GM19328 (cell line): ENCODE measurements around the gene CAPG.
"Not testable (repeated sequence)": the region's sequence is repeated elsewhere in the genome, so short reads cannot be mapped to it uniquely, and the experiment has no call there.

Source experiments
- ATAC-seq: cut with Tn5 transposase; IDR thresholded peaks from one replicate; pipeline ENCODE4 v1.9.1; 2021; ENCODE audit warnings: mild to moderate bottlenecking, moderate library complexity; ENCODE audit not compliant: unreplicated experiment

Gene CAPG

DNA sequence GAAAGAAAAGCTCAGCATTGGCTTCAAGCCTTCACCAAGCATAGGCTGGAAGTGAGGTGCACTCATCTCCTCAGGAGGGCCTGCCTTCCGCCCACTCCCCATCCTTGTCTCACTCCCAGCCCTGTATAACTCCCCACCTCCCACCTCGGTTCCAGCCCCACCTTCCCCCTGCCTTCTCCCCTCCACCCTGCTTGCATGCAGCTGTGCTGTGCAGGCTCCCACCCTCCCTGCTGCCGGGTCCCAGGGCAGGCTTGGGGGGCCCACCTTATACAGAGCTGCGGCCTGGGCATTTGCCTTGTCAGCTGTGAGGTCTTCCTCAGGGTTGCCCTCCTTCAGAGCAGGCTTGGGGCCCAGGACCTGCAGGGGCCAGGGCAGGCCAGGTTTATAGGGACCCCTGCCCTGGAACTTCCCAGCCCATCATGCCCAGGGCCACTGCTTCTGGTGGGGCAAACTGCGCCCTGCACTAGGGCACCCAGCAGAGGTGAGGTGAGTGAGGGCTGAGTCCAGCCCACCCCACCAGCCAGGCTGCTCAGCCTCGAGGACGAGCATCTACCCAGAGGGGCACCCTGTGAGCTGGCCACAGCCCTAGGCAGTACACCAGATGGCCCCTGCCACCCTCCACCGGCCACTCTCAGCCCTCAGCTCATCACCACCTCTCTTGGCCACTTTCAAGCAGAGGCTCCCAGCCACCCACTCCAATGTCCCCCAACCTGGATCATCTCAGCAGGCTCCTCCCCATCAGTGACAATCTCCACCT, 11.6 kb downstream of the CAPG start:
- ATAC-seq: no peak

DNA sequence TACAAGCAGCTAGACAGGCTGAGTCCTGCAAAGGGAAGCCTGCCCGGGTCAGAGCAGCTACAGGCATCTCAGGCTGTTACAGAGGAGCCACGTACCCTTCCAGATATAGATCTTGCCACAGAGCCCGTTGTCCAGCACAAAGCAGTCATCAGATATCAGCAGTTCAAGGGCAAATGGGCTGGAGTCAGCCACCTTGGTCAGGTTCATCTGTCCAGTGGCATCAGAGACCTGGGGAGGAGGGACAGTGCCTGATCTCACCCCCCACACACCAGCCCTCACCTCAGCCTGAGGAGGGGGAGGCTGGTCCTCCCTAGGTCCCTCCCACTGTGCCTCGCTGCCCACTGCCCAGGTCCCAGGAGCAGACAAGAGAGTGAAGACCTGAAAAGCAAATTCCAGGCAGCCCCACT, 12.2 kb downstream of the CAPG start:
- no peak for ATAC-seq

DNA sequence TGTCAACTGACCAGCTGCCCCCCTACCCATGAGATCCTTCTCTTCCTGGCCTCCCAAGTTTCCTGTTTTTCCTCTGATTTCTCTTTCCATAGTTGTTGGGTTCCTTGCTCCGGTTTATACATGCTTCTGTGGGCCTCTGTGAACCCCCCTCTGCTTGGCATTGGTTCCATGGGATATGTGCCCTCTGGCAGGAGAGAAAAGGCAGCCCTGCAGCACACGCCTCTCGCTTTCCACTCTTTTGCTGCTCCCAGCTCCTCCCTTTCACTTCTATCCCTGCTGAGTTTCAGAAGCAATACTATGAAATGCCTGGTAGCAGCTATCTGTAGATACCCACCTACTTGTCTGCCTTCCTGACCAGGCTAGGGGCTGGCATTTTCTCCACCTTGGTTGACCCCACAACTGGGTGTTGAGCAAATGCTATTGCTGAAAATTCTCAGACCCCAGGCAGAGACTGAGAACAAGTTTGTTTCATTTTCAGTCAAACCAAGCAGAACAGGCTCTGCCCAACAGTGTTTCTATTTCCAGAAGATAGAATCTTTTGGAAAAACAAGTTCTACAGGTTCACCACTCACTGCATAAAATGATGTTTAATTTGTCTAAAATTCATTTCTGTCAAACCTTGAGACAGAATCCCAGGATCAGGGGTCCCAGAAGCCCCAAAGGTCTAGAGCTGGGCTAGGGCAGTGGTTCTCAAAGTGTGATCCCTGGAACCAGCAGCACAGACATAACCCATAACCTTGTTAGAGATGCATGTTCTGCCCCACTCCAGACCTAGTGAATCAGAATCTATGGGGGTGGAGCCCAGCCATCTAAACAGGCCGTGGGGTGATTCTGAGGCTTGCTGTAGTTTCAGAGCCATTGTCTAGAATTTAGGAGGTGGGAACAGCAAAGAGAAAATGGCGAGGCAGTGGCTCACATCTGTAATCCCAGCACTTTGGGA, 13.4 kb downstream of the CAPG start:
- no peak for ATAC-seq

DNA sequence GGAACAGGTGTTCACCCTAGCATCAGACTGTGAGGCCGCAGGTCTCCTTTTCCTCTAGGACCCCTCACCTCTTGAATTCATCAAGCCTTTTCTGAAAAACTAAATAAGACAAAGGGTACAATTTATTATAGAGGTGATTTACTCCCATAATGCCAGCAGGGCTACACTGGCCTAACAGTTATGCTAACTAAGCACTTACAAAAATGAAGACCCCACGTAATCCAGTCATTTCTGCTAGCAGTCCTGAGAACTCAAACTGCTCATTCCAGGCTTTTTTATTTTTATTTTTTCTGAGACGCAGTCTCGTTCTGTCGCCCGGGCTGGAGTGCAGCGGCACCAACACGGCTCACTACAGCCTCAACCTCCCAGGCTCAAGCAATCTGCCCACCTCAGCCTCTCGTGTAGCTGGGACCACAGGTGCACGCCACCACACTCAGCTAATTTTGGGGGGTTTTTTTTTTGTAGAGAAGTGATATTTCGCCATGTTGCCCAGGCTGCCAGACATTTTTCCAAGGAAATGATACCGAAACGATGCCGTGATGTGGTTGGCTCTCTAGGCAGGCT, 14.2 kb downstream of the CAPG start:
- ATAC-seq: no peak

DNA sequence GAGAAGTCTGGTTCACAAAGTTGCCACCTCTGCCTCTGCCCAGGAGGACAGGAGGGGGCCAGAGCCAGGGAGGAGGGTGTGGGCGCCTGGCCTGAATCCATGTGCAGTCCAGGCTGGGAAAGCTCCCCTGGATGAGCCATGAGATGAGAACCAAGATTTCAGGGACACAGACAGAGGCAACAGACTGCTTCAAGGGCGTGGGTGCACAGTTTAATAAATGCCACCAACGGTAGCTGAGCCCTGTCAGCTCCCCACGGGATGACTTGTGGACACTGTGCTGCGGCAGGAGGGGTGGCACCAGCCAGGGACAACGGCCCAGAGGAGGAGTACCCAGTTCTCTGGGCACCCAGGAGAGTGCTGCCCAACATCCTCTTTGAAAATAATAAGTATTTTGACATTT, 15.2 kb downstream of the CAPG start:
- ATAC-seq: no peak

DNA sequence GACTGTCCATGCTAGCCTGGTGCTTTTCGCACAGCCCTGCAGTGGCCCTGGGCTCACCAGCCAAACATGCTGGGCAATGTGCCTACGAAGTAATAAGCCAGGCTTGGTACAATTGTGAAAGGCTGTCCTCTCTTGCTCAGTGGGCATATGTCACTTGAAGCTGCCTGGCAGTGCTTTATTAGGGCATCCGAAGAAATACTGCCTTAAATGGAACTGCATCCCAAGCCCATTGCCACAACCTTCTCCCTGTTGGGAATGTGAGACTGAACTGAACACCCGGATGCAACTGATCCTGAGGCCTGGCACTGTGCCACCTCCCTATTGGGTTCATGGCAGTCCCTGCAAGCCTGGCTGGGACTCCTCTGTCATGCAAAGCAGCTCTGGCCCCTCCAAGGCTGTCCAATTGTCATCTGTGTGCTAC, 15.9 kb downstream of the CAPG start:
- no peak for ATAC-seq

DNA sequence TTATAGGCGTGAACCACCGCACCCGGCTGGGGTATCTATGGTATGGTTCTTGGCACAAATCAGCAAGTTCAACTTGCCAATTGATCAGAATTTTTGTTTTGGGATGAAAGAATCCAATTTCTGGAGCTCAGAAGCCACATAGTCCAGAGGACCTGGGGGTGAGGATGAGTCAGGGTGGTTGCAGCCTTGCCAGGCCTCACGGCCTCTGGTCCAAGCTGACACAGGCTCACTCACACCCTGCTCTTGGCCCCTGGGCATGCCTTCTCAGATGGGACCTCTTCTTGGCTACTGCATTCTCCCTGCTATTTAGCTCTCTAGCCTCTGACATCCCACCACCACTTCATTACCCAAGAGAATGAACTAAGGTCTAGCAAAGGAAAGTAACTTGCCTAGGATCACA, 16.3 kb downstream of the CAPG start:
- no peak for ATAC-seq

DNA sequence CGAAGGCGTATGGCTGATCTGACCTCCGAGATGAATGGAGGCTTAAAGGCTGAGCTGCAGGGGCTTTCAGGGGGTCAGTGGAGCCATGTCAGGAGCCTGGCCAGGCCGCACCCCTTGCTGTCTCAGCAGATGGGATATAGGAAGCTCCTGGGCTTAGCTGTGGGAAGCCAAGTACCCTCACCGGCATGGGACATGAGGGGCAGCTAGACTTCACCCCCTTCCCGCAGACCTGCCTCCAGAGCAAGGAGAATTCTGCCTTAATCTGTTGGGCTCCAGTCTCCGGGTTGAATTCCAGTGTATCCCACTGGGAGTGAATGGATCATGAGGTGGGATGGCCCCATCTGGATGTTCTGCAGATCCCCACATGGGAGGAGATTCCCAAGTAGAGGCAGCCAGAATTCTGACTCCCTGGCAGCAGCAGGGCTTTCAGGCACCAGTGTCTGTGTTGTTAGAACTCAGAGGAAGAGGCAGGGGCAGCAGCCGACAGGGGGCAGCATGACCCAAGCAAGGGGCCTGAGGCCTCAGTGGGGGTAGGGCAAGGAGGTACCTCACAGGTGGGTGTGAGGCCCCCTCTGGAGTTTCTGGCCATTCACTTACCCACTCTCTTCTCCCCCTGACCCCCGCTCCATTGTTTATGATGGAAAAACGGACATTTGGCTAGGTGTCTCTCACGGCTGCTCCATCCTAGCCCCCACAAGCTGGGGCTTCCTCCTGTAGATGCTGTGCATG, 19.1 kb downstream of the CAPG start:
- no peak for ATAC-seq

DNA sequence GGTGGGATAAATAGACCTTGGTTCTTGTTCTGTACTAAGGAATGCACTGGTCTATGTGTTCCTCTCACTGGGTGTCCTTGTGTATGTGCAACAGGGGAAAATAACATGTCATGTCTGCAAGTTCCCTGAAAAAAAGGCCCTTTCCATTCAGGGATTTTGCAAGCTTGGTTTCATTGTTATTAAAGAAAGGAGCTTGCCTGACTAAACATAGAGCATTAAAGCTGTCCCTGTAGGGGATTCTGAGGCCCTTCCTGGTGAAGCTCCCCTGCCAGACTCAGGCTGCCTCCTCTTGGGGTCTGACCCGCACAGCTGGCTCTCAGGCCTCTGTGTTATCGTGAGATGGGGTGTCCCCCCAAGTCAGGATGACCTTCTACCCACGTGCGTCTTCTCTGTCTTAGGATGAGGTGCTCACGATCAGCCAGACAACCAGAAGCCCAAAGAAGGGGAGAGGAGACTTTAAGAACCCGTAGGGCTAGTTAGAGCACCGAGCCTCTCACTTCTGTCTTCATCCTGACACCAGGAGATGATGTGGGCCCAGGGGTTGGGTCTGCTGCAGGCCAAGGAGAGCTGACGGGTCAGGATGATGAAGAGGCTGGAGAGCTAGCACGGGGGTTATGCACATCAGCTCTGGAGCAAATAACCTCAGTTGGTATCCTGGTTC, 21.2 kb downstream of the CAPG start:
- ATAC-seq: no peak

DNA sequence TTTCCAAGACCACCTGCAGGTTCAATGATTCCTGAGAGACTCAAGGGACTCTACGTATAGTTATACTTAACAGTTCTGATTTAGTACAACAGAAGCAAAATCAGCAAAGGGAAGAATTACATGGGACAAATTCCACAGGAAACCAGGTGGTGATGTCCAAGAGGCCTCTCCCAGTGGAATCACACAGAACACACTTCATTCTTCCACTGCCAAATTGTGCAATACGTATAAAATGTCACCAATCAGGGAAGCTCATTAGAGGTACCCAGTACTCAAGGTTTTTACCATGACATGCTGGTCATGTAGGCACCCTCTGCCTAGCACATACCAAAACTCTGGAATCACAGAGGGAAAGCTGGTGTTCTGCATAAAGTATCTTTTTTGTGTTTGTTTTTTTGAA, 22.4 kb downstream of the CAPG start:
- ATAC-seq: no peak

DNA sequence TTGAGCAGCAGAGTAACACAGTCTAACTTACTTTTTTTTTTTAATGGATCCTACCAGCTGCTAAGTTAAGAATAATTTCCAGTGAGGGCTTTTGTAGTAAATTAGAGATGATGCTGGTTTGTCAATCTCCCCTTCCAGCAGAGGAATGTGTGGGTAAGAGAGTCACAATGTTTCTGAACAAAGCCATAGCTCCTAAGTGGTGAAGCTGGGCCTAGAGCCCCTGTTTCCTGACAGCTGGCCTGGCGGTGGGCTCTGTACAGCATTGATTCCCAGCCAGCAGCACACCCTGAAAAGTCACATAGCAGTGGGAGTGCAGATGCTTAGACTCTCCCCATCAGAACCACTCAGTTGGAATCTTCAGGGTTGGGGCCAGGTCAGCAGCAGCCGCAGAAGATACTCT, 24.4 kb downstream of the CAPG start:
- ATAC-seq: no peak

DNA sequence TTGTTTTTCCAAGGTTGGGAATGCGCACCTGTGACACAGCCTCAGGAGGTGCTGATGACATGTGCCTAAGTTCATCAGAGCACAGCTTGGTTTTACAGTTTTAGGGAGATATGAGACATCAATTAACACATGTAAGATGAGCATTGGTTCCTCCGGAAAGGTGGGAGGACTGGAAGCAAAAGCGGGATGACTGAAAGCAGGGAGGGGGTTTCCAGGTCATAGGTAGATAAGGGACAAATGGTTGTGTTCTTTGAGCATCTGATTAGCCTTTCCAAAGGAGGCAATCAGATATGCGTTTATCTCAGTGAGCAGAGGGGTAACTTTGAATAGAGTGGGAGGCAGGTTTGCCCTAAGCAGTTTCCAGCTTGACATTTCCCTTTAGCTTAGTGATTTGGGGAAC, 26.3 kb downstream of the CAPG start:
- ATAC-seq: no peak

DNA sequence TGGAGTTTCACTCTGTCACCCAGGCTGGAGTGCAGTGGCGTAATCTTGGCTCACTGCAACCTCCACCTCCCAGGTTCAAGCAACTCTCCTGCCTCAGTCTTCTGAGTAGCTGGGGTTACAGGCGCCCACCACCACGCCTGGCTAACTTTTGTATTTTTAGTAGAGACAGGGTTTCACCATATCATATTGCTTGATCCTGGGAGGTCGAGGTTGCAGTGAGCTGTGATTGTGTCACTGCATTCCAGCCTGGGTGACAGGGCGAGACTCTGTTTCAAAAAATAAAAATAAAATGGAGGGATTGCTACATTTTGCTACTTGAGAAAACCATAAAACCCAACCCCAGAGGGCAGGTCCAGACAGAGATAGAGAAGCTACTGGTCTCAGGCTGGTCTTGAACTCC, 27.0 kb downstream of the CAPG start:
- not testable (repeated sequence) for ATAC-seq

DNA sequence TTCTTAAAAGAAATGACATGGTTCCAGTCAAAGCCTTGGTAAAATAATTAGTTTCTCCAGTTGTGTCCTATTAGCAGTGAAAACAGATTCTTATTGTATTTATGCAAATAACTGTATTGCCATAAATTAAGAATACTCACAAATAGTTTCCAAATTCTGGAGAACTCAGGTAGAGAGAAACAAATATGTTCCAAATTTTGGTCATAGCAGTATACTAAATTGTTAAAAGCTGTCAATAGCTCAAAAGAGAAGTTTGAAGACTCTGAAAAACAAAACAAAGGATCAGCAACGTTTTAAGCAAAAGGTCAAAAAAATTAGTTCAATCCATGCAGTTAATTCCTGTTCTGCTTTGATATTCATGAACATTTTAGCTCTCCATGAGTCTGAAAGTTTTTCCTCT, 30.1 kb downstream of the CAPG start:
- no peak for ATAC-seq

DNA sequence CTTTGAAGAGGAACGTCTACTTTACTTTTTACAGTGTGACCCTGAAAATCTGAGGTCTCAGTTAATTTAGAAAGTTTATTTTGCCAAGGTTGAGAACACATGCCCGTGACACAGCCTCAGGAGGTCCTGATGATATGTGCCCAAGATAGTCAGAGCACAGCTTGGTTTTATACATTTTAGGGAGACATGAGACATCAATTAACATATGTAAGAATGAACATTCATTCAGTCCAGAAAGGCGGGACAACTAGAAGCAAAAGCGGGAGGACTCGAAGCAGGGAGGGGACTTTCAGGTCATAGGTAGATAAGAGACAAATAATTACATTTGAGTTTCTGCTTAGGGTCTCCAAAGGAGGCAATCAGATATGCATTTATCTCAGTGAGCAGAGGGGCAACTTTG, 31.9 kb downstream of the CAPG start:
- ATAC-seq: no peak

DNA sequence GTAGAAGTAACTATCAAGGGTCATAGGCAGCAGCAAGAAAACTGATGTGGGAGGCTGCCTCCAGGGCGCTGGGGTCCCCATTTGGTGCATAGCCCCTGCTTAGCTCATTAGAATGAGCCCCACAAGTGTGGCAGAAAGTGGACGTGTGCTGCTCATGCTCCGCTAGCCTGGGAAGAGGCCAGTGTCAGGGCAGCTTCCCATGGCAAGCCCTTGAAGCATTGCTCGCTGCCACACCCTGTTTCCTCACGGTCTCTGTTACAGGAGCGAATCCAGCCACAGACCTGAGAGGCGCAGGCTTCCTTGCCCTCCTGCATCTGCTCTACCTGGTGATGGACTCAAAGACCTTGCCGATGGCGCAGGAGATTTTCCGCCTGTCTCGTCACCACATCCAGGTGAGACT, 33.1 kb downstream of the CAPG start:
- ATAC-seq: no peak

DNA sequence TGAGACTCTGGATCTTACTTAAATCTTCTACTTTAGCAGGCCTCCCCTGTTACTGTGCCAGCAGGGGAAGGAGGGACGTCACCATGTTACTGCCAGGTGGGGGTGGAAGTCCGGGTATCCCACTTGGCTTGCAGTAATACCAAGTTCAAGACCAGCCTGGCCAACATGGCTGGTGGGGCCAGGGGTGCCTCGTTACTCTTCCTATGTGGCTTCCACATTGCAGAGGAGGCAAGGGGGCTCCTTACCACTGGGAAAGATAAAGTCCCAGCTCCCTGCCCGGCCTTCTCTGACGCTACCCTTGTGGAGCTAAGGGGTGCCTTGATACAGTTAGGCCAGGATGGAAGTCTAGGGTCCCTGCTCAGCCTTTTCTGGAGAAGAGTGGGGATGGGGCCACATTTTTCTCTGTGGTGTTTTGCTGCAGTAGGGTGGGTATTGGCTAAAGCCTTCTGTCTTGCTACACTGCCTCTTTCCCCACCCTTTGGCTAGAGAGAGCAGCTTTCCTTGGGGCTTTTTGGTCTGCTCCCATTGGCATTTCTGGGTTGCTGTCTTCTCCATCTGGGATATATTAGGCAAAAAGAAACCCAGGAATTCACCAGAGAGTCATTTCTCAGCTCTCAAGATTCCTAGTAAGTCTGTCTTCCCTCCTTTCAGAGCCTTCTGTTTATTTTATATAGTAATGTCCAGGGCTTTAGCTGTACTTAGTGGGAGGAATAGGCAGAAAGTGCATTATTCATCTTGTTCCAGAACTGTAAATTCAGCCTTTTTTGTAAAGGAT, 33.7 kb downstream of the CAPG start:
- no peak for ATAC-seq

DNA sequence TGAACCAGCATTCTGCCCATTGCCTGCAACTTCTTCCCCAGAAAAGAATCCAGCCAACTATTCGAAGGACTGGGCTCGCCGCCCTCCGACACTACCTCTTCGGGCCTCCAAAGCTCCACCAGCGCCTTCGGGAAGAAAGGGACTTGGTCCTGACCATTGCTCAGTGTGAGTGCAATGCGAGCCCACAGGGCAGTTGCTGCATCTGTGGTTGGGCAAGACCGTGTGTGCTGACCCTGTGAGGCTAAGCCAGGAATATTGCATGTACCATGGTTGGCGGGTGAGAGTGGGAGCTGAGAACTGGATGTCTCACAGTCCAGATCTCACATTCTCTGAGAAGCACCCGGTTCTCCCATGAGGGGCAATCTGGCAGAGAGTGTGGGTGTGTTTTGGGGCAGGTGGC, 39.1 kb downstream of the CAPG start:
- no peak for ATAC-seq

DNA sequence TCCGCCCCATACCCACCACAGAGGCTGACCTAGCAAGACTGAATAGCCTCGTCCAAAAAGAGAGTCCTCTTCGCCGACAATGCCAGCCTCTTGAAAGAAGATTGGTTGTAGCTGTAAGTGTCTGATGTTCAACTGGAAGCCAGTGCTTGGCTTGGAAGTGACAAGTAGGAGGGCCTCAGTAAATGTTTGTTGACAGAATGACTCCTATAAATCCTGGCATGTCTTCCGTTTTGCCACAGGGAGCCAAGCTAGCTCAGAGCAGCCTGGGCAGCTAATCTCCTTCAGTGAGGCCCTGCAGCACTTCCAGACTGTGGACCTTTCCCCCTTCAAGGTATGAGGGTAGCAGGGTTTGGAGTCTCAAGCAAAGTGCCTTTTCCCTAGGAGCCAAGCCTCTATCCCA, 40.7 kb downstream of the CAPG start:
- no peak for ATAC-seq

DNA sequence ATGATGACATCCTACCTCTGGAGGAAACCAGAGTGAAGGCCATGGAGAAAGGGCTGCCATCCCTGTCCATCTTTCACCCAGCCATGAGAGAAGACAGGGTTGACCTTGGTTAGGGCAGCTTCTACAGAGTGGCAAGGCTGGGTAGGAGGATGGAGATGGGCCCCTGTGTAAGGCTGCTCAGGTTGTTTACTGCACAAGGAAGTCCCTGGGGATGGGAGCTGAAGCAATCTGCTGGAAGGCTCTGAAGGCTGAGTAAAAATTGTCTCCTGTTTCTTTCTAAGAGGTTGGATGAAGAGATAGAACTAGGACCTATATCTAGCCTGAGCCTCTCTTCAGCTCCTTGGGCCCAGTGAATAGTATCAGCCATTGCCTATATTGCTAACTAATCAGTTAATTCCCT, 41.2 kb downstream of the CAPG start:
- no peak for ATAC-seq
